GM21528 (cell line): ENCODE measurements around the gene LRRC72.
"Not testable (repeated sequence)": the region's sequence is repeated elsewhere in the genome, so short reads cannot be mapped to it uniquely, and the experiment has no call there.

ENCODE experiments used
- ATAC-seq: cut with Tn5 transposase; IDR thresholded peaks from one replicate; pipeline ENCODE4 v1.9.1; 2021; ENCODE audit warnings: mild to moderate bottlenecking, moderate library complexity; ENCODE audit not compliant: unreplicated experiment, low FRiP score

Gene LRRC72

GRCh38 chr7:16564909-16565426 is 38.3 kb downstream of the LRRC72 start:
- peak; percentile 53 for ATAC-seq

- ATAC-seq, result no peak
These were observed 45.3 kb downstream of the LRRC72 start for GRCh38 chr7:16571941-16572340.

GRCh38 chr7:16579216-16579615 is 52.6 kb downstream of the LRRC72 start:
- no peak for ATAC-seq

GRCh38 chr7:16581286-16581685 is 54.7 kb downstream of the LRRC72 start:
- ATAC-seq, result no peak

GRCh38 chr7:16583834-16584233 is 57.2 kb downstream of the LRRC72 start:
- ATAC-seq, result no peak

- no peak for ATAC-seq
These were observed 58.9 kb downstream of the LRRC72 start for GRCh38 chr7:16585540-16585939.

GRCh38 chr7:16586081-16586874 is 59.7 kb downstream of the LRRC72 start:
- ATAC-seq, result no peak

- ATAC-seq, result no peak
These were observed 60.5 kb downstream of the LRRC72 start for GRCh38 chr7:16587129-16587528.

GRCh38 chr7:16587790-16588189 is 61.2 kb downstream of the LRRC72 start:
- ATAC-seq, result no peak

GRCh38 chr7:16589881-16590280 is 63.3 kb downstream of the LRRC72 start:
- no peak for ATAC-seq

- no peak for ATAC-seq
These were observed 63.8 kb downstream of the LRRC72 start for GRCh38 chr7:16590424-16590823.

GRCh38 chr7:16592395-16592794 is 65.8 kb downstream of the LRRC72 start:
- no peak for ATAC-seq

- no peak for ATAC-seq
These were observed 67.4 kb downstream of the LRRC72 start for GRCh38 chr7:16594061-16594460.

GRCh38 chr7:16594676-16595075 is 68.1 kb downstream of the LRRC72 start:
- no peak for ATAC-seq

- not testable (repeated sequence) for ATAC-seq
These were observed 69.0 kb downstream of the LRRC72 start for GRCh38 chr7:16595596-16595995.

GRCh38 chr7:16598015-16598414 is 71.4 kb downstream of the LRRC72 start:
- ATAC-seq, result no peak

- ATAC-seq, result no peak
These were observed 73.2 kb downstream of the LRRC72 start for GRCh38 chr7:16599860-16600259.

- ATAC-seq, result no peak
These were observed 77.0 kb downstream of the LRRC72 start for GRCh38 chr7:16603633-16604032.

GRCh38 chr7:16604054-16604453 is 77.4 kb downstream of the LRRC72 start:
- ATAC-seq, result no peak

GRCh38 chr7:16606704-16607103 is 80.1 kb downstream of the LRRC72 start:
- ATAC-seq, result no peak

- peak; percentile 77 for ATAC-seq
These were observed 83.3 kb downstream of the LRRC72 start for GRCh38 chr7:16609842-16610450.

- ATAC-seq, result no peak
These were observed 85.1 kb downstream of the LRRC72 start for GRCh38 chr7:16611711-16612110.
